ENCODE data around the gene STAC3. TPM values are rescaled to one million over a fixed set of nuclear protein-coding genes. Genes with fewer than 3 reads are reported as not detected.

STAC3 gene
- total and polyA plus RNA-seq, 2 experiments from 2014 or later, result 0.48 to 3.0 TPM

DNA sequence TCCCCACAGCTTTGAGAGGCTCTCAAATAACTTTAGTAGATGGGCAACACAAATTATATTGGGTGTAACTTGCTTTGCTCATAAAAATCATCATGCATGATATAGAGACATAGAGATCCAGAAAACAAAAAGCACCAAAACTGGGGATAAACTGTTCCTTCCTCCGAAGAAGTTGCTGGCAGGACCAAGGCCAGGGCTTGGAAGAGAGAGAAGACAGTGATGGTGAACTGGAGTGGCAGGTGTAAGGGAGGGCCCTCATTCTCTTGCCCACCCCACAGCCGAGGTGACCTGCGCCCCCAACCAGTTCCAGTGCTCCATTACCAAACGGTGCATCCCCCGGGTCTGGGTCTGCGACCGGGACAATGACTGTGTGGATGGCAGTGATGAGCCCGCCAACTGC lies 49.8 kb downstream of the STAC3 start:
- no peak overlapping the region for H3K4me3 Mint-ChIP-seq
- H3K36me3 ChIP-seq (ENCODE audit: insufficient read depth), result peaks cover 31% of the 10 kb centered on the region
- no peaks in the 10 kb centered on the region for H3K79me2 ChIP-seq (replicated peaks; ENCODE audit: insufficient read depth)
- no peaks in the 10 kb centered on the region; the same call in 1 of the 2 replicates for H4K20me1 ChIP-seq (replicated peaks; ENCODE audit: insufficient read depth)
- H3K4me2 ChIP-seq, result no peak overlapping the region
- peaks cover 14% of the 10 kb centered on the region for H3K27me3 Mint-ChIP-seq (ENCODE audit: insufficient read depth, low read depth, poor library complexity)
- H3F3A ChIP-seq (replicated peaks; ENCODE audit: low read depth), result no peaks in the 10 kb centered on the region
- no peak for DNase-seq (ENCODE audit: low spot score)
- no peak overlapping the region for H2AFZ ChIP-seq
- H3K4me1 ChIP-seq (ENCODE audit: insufficient read depth), result no peaks in the 10 kb centered on the region
- H3K9me2 ChIP-seq (ENCODE audit: insufficient read depth), result no peaks in the 10 kb centered on the region
- no peaks in the 10 kb centered on the region; the same call in 2 of the 3 replicates for H3K9me3 Mint-ChIP-seq
- H3K36me3 Mint-ChIP-seq (ENCODE audit: low read depth), result peaks cover 92% of the 10 kb centered on the region
- no peak overlapping the region for H3K27ac Mint-ChIP-seq
- H3K27me3 ChIP-seq (ENCODE audit: insufficient read depth), result no peaks in the 10 kb centered on the region
- H3K4me3 ChIP-seq, result no peak overlapping the region
- ATAC-seq, result no peak
- H3K27ac ChIP-seq (ENCODE audit: low read depth), result no peak overlapping the region
- H3K4me1 Mint-ChIP-seq, result no peaks in the 10 kb centered on the region
- no peak for TF ChIP-seq CREB1 (CRISPR knock-in tag; IDR thresholded peaks at IDR 0.05; ENCODE audit: low read depth)
- TF ChIP-seq EZH2phosphoT487 (IDR thresholded peaks at IDR 0.05; ENCODE audit: unreplicated experiment), result no peak
- TF ChIP-seq ZNF114 (CRISPR knock-in tag; IDR thresholded peaks at IDR 0.05), result no peak
- TF ChIP-seq, protein P1, sequence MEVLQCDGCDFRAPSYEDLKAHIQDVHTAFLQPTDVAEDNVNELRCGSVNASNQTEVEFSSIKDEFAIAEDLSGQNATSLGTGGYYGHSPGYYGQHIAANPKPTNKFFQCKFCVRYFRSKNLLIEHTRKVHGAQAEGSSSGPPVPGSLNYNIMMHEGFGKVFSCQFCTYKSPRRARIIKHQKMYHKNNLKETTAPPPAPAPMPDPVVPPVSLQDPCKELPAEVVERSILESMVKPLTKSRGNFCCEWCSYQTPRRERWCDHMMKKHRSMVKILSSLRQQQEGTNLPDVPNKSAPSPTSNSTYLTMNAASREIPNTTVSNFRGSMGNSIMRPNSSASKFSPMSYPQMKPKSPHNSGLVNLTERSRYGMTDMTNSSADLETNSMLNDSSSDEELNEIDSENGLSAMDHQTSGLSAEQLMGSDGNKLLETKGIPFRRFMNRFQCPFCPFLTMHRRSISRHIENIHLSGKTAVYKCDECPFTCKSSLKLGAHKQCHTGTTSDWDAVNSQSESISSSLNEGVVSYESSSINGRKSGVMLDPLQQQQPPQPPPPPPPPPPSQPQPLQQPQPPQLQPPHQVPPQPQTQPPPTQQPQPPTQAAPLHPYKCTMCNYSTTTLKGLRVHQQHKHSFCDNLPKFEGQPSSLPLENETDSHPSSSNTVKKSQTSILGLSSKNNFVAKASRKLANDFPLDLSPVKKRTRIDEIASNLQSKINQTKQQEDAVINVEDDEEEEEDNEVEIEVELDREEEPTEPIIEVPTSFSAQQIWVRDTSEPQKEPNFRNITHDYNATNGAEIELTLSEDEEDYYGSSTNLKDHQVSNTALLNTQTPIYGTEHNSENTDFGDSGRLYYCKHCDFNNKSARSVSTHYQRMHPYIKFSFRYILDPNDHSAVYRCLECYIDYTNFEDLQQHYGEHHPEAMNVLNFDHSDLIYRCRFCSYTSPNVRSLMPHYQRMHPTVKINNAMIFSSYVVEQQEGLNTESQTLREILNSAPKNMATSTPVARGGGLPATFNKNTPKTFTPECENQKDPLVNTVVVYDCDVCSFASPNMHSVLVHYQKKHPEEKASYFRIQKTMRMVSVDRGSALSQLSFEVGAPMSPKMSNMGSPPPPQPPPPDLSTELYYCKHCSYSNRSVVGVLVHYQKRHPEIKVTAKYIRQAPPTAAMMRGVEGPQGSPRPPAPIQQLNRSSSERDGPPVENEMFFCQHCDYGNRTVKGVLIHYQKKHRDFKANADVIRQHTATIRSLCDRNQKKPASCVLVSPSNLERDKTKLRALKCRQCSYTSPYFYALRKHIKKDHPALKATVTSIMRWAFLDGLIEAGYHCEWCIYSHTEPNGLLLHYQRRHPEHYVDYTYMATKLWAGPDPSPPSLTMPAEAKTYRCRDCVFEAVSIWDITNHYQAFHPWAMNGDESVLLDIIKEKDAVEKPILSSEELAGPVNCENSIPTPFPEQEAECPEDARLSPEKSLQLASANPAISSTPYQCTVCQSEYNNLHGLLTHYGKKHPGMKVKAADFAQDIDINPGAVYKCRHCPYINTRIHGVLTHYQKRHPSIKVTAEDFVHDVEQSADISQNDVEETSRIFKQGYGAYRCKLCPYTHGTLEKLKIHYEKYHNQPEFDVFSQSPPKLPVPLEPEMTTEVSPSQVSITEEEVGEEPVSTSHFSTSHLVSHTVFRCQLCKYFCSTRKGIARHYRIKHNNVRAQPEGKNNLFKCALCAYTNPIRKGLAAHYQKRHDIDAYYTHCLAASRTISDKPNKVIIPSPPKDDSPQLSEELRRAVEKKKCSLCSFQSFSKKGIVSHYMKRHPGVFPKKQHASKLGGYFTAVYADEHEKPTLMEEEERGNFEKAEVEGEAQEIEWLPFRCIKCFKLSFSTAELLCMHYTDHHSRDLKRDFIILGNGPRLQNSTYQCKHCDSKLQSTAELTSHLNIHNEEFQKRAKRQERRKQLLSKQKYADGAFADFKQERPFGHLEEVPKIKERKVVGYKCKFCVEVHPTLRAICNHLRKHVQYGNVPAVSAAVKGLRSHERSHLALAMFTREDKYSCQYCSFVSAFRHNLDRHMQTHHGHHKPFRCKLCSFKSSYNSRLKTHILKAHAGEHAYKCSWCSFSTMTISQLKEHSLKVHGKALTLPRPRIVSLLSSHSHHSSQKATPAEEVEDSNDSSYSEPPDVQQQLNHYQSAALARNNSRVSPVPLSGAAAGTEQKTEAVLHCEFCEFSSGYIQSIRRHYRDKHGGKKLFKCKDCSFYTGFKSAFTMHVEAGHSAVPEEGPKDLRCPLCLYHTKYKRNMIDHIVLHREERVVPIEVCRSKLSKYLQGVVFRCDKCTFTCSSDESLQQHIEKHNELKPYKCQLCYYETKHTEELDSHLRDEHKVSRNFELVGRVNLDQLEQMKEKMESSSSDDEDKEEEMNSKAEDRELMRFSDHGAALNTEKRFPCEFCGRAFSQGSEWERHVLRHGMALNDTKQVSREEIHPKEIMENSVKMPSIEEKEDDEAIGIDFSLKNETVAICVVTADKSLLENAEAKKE (CRISPR knock-in tag; IDR thresholded peaks at IDR 0.05), result no peak
- TF ChIP-seq POLR2AphosphoS5 (IDR thresholded peaks at IDR 0.05; ENCODE audit: low read depth), result no peak

DNA sequence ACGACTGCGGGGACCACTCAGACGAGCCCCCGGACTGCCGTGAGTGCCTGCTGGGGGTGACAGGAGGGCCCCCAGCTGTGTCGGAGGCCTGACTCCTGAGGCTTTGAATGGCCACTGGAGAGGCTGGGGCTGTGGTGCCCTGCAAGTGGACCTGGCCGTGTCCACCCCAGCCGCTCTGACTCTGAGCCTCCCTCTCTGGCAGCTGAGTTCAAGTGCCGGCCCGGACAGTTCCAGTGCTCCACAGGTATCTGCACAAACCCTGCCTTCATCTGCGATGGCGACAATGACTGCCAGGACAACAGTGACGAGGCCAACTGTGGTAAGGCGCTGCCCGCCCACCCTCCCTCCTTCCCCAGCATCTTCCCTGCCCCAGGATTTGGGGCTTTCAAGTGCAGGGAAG lies 50.5 kb downstream of the STAC3 start:
- H3K4me2 ChIP-seq, result no peak overlapping the region
- Mint-ChIP-seq H3K4me3 (no peak overlapping the region), H3K27me3 (ENCODE audit: insufficient read depth, low read depth, poor library complexity) (peaks cover 12% of the 10 kb centered on the region), H3K36me3 (ENCODE audit: low read depth) (peaks cover 92% of the 10 kb centered on the region), H3K4me1 (no peaks in the 10 kb centered on the region), H3K9me3 (no peaks in the 10 kb centered on the region; the same call in 2 of the 3 replicates), H3K27ac (no peak overlapping the region)
- H3K36me3 ChIP-seq (ENCODE audit: insufficient read depth), result peaks cover 28% of the 10 kb centered on the region
- no peaks in the 10 kb centered on the region for H3F3A ChIP-seq (replicated peaks; ENCODE audit: low read depth)
- H3K9me2 ChIP-seq (ENCODE audit: insufficient read depth), result no peaks in the 10 kb centered on the region
- H2AFZ ChIP-seq, result no peak overlapping the region
- no peaks in the 10 kb centered on the region for H3K79me2 ChIP-seq (replicated peaks; ENCODE audit: insufficient read depth)
- ATAC-seq (no peak), DNase-seq (ENCODE audit: low spot score) (no peak)
- H3K4me3 ChIP-seq, result no peak overlapping the region
- no peak overlapping the region for H3K27ac ChIP-seq (ENCODE audit: low read depth)
- H3K27me3 ChIP-seq (ENCODE audit: insufficient read depth), result no peaks in the 10 kb centered on the region
- H3K4me1 ChIP-seq (ENCODE audit: insufficient read depth), result no peaks in the 10 kb centered on the region
- H4K20me1 ChIP-seq (replicated peaks; ENCODE audit: insufficient read depth), result no peaks in the 10 kb centered on the region; the same call in 1 of the 2 replicates
- TF ChIP-seq, protein P2, sequence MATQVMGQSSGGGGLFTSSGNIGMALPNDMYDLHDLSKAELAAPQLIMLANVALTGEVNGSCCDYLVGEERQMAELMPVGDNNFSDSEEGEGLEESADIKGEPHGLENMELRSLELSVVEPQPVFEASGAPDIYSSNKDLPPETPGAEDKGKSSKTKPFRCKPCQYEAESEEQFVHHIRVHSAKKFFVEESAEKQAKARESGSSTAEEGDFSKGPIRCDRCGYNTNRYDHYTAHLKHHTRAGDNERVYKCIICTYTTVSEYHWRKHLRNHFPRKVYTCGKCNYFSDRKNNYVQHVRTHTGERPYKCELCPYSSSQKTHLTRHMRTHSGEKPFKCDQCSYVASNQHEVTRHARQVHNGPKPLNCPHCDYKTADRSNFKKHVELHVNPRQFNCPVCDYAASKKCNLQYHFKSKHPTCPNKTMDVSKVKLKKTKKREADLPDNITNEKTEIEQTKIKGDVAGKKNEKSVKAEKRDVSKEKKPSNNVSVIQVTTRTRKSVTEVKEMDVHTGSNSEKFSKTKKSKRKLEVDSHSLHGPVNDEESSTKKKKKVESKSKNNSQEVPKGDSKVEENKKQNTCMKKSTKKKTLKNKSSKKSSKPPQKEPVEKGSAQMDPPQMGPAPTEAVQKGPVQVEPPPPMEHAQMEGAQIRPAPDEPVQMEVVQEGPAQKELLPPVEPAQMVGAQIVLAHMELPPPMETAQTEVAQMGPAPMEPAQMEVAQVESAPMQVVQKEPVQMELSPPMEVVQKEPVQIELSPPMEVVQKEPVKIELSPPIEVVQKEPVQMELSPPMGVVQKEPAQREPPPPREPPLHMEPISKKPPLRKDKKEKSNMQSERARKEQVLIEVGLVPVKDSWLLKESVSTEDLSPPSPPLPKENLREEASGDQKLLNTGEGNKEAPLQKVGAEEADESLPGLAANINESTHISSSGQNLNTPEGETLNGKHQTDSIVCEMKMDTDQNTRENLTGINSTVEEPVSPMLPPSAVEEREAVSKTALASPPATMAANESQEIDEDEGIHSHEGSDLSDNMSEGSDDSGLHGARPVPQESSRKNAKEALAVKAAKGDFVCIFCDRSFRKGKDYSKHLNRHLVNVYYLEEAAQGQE (IDR thresholded peaks at IDR 0.05; ENCODE audit: unreplicated experiment), result no peak

Data from GM23338 (cell line).